ENCODE data around the gene TLE2. TPM values are rescaled to one million over a fixed set of nuclear protein-coding genes. Genes with fewer than 3 reads are reported as not detected.

The TLE2 gene
- total RNA-seq, 3 donors from 2014 or later (not counting 1 experiment from before 2014, with no cell fraction given) = 6.1 to 8.8 (median 8.2) TPM

GRCh38 chr19:3045191-3045590 is 16.1 kb upstream of the TLE2 start:
- 92% methylated on average over 6 of the region's 6 CpGs for WGBS (ENCODE audit: insufficient coverage)
- DNase-seq (no peak), ATAC-seq (no peak)
- H3K27ac ChIP-seq (ENCODE audit: low read length) = no peak overlapping the region
- Mint-ChIP-seq H3K4me3 (no peak overlapping the region), H3K27ac (no peak overlapping the region), H3K27me3 (ENCODE audit: low read depth in 2 of 2) (peaks cover 0 to 14% of the 10 kb centered on the region in 2 donors), H3K36me3 (no peaks in the 10 kb centered on the region), H3K9me3 (no peaks in the 10 kb centered on the region), H3K4me1 (peaks cover 7 to 18% of the 10 kb centered on the region in 2 donors)
- H3K4me3 ChIP-seq (ENCODE audit: low read length) = no peak overlapping the region
- no peaks in the 10 kb centered on the region for H3K27me3 ChIP-seq (ENCODE audit: control insufficient read depth, insufficient read depth, low read length)
- intact Hi-C loops (cut with micrococcal nuclease) = no loop called here
- no peaks in the 10 kb centered on the region for H3K9me3 ChIP-seq (ENCODE audit: control insufficient read depth, insufficient read depth, low read length)
- no peak for TF ChIP-seq CTCF (IDR thresholded peaks at IDR 0.05)
- H3K4me1 ChIP-seq (ENCODE audit: control insufficient read depth, insufficient read depth, low read length) = peaks cover 11% of the 10 kb centered on the region
- H3K36me3 ChIP-seq (ENCODE audit: control insufficient read depth, insufficient read depth, low read length) = no peaks in the 10 kb centered on the region

- intact Hi-C loops (cut with micrococcal nuclease) = no loop called here
- no peaks in the 10 kb centered on the region for H3K36me3 Mint-ChIP-seq
- H3K4me1 Mint-ChIP-seq = peaks cover 5 to 11% of the 10 kb centered on the region in 2 donors
- no peak for TF ChIP-seq CTCF (IDR thresholded peaks at IDR 0.05)
- no peak overlapping the region for H3K27ac Mint-ChIP-seq
- no peaks in the 10 kb centered on the region for H3K9me3 Mint-ChIP-seq
- H3K9me3 ChIP-seq (ENCODE audit: control insufficient read depth, insufficient read depth, low read length) = no peaks in the 10 kb centered on the region
- peaks cover 6% of the 10 kb centered on the region for H3K4me1 ChIP-seq (ENCODE audit: control insufficient read depth, insufficient read depth, low read length)
- no peaks in the 10 kb centered on the region for H3K27me3 ChIP-seq (ENCODE audit: control insufficient read depth, insufficient read depth, low read length)
- no peak overlapping the region for H3K4me3 Mint-ChIP-seq
- H3K27me3 Mint-ChIP-seq (ENCODE audit: low read depth in 2 of 2) = peaks cover 0 to 8% of the 10 kb centered on the region in 2 donors
- ATAC-seq = no peak
- H3K36me3 ChIP-seq (ENCODE audit: control insufficient read depth, insufficient read depth, low read length) = no peaks in the 10 kb centered on the region
- WGBS (ENCODE audit: insufficient coverage) = 51% methylated on average over 13 of the region's 15 CpGs
- no peak overlapping the region for H3K27ac ChIP-seq (ENCODE audit: low read length)
- H3K4me3 ChIP-seq (ENCODE audit: low read length) = no peak overlapping the region
- DNase-seq = peak in 1 of 2 donors; percentile 32
Observed at GRCh38 chr19:3042621-3043267, 13.7 kb upstream of the TLE2 start.

- TF ChIP-seq CTCF (IDR thresholded peaks at IDR 0.05) = no peak
- Mint-ChIP-seq H3K27me3 (ENCODE audit: low read depth in 2 of 2) (peaks cover 0 to 5% of the 10 kb centered on the region in 2 donors), H3K27ac (no peak overlapping the region), H3K36me3 (no peaks in the 10 kb centered on the region), H3K9me3 (no peaks in the 10 kb centered on the region), H3K4me3 (no peak overlapping the region), H3K4me1 (peaks cover 0 to 6% of the 10 kb centered on the region in 2 donors)
- H3K4me3 ChIP-seq (ENCODE audit: low read length) = no peak overlapping the region
- H3K9me3 ChIP-seq (ENCODE audit: control insufficient read depth, insufficient read depth, low read length) = no peaks in the 10 kb centered on the region
- no peaks in the 10 kb centered on the region for H3K36me3 ChIP-seq (ENCODE audit: control insufficient read depth, insufficient read depth, low read length)
- no peaks in the 10 kb centered on the region for H3K27me3 ChIP-seq (ENCODE audit: control insufficient read depth, insufficient read depth, low read length)
- intact Hi-C loops (cut with micrococcal nuclease) = no loop called here
- H3K4me1 ChIP-seq (ENCODE audit: control insufficient read depth, insufficient read depth, low read length) = no peaks in the 10 kb centered on the region
- H3K27ac ChIP-seq (ENCODE audit: low read length) = no peak overlapping the region
- 16% methylated on average over 35 of the region's 40 CpGs for WGBS (ENCODE audit: insufficient coverage)
- DNase-seq (peak in 1 of 2 donors; percentile 5), ATAC-seq (no peak)
Observed at GRCh38 chr19:3041761-3042620, 12.9 kb upstream of the TLE2 start.
